GM23338 (cell line): Measurements from ENCODE around the gene S1PR3. TPM values are rescaled to one million over a fixed set of nuclear protein-coding genes. Genes with fewer than 3 reads are reported as not detected.

Experiments
- ATAC-seq: fragments of 200-7000 bp; cut with Tn5 transposase; 3 replicates; pipeline ENCODE4 v1.9.1; 2020
- DNase-seq: peaks from one replicate; pipeline ENCODE4 v3.0.0-alpha.2; 2015; ENCODE audit warnings: low spot score
- H2AFZ ChIP-seq: fragments of 200-600 bp; sonication (generic); 2 replicates; pipeline ENCODE4 v1.8.0; 2016; ENCODE audit warnings: antibody characterized with exemption, mild to moderate bottlenecking, moderate library complexity
- H3F3A ChIP-seq: fragments of 200-600 bp; sonication (generic); replicated peaks from 2 replicates; pipeline ENCODE4 v1.8.0; 2017; ENCODE audit warnings: antibody characterized with exemption, mixed run types, low read depth
- H3K27ac ChIP-seq: fragments of 200-600 bp; sonication (generic); 2 replicates; pipeline ENCODE4 v1.6.1; 2016; ENCODE audit warnings: low read depth
- H3K27me3 ChIP-seq: fragments of 200-600 bp; sonication (generic); 2 replicates; pipeline ENCODE4 v1.8.0; 2016; ENCODE audit warnings: mild to moderate bottlenecking, mixed run types, moderate library complexity; ENCODE audit not compliant: insufficient read depth
- H3K36me3 ChIP-seq: fragments of 200-600 bp; sonication (generic); 2 replicates; pipeline ENCODE4 v1.8.0; 2016; ENCODE audit warnings: mild to moderate bottlenecking; ENCODE audit not compliant: insufficient read depth
- H3K4me1 ChIP-seq: fragments of 200-600 bp; sonication (generic); 2 replicates; pipeline ENCODE4 v1.8.0; 2016; ENCODE audit warnings: mild to moderate bottlenecking, moderate library complexity; ENCODE audit not compliant: insufficient read depth
- H3K4me2 ChIP-seq: fragments of 200-600 bp; sonication (generic); 2 replicates; pipeline ENCODE4 v1.7.1; 2017; ENCODE audit warnings: mixed run types
- H3K4me3 ChIP-seq: fragments of 200-600 bp; sonication (generic); 2 replicates; pipeline ENCODE4 v1.6.1; 2016; ENCODE audit warnings: mixed run types
- H3K79me2 ChIP-seq: fragments of 200-600 bp; sonication (generic); replicated peaks from 2 replicates; pipeline ENCODE4 v1.8.0; 2017; ENCODE audit warnings: mild to moderate bottlenecking; ENCODE audit not compliant: insufficient read depth
- H3K9me2 ChIP-seq: fragments of 200-600 bp; sonication (generic); 2 replicates; pipeline ENCODE4 v1.8.0; 2017; ENCODE audit not compliant: insufficient read depth
- H4K20me1 ChIP-seq: fragments of 200-600 bp; sonication (generic); replicated peaks from 2 replicates; pipeline ENCODE4 v1.8.0; 2017; ENCODE audit warnings: mild to moderate bottlenecking; ENCODE audit not compliant: insufficient read depth
- H3K27ac Mint-ChIP-seq: 2 replicates; pipeline ENCODE4 v1.8.0; 2020; ENCODE audit warnings: inconsistent platforms, mild to moderate bottlenecking, moderate library complexity, mixed read lengths
- H3K27me3 Mint-ChIP-seq: 3 replicates; pipeline ENCODE4 v1.8.0; 2022; ENCODE audit warnings: low read depth, mild to moderate bottlenecking, moderate library complexity, mixed read lengths, inconsistent platforms; ENCODE audit not compliant: insufficient read depth, poor library complexity
- H3K36me3 Mint-ChIP-seq: 3 replicates; pipeline ENCODE4 v1.8.0; 2021; ENCODE audit warnings: low read depth, mild to moderate bottlenecking, inconsistent platforms, moderate library complexity, mixed read lengths
- H3K4me1 Mint-ChIP-seq: 3 replicates; pipeline ENCODE4 v1.8.0; 2020; ENCODE audit warnings: mild to moderate bottlenecking, inconsistent platforms, mixed read lengths
- H3K4me3 Mint-ChIP-seq: 3 replicates; pipeline ENCODE4 v1.8.0; 2021; ENCODE audit warnings: moderate library complexity, mild to moderate bottlenecking, inconsistent platforms, mixed read lengths
- H3K9me3 Mint-ChIP-seq: 3 replicates; pipeline ENCODE4 v1.8.0; 2020; ENCODE audit warnings: moderate library complexity, mild to moderate bottlenecking, inconsistent platforms, mixed read lengths
- EZH2phosphoT487 ChIP-seq: fragments of 200-600 bp; sonication (generic); IDR thresholded peaks from one replicate; pipeline ENCODE4 v1.8.1; 2018; ENCODE audit warnings: antibody characterized with exemption; ENCODE audit not compliant: unreplicated experiment
- POLR2AphosphoS5 ChIP-seq: IDR thresholded peaks from 2 replicates; pipeline ENCODE4 v1.6.1; 2016; ENCODE audit warnings: antibody characterized with exemption, low read depth
- REST ChIP-seq: IDR thresholded peaks from one replicate; pipeline ENCODE4 v1.6.1; 2018; ENCODE audit warnings: antibody characterized with exemption; ENCODE audit not compliant: unreplicated experiment
- ZNF331 ChIP-seq: fragments of 250-450 bp; sonication (Bioruptor Pico); IDR thresholded peaks from 2 replicates; pipeline ENCODE4 v1.5.0; 2020; ENCODE audit warnings: low read depth, mild to moderate bottlenecking, moderate library complexity
- ZNF462 ChIP-seq: fragments of 250-450 bp; sonication (Bioruptor Pico); IDR thresholded peaks from 2 replicates; pipeline ENCODE4 v1.5.0; 2020; ENCODE audit warnings: mild to moderate bottlenecking, moderate library complexity
- polyA plus RNA-seq: library from polyadenylated mRNA; unstranded; fragments of >200 nt; fragmentation: Nextera tagmentation; extraction: Ambion mirVana; gene quantifications from 2 replicates; pipeline ENCODE4 v1.2.1, GENCODE V29; 2016
- total RNA-seq: library from RNA; depleted of rRNA; stranded (reverse); fragments of >200 nt; shearing (Covaris generic); gene quantifications from 2 replicates; pipeline ENCODE4 v1.2.3, GENCODE V29; 2014

Gene S1PR3
- total and polyA plus RNA-seq, 2 experiments from 2014 or later: 2.1 to 7.6 TPM

GRCh38 chr9:89006267-89006666 is 15.0 kb downstream of the S1PR3 start (continued):
- TF ChIP-seq ZNF462 (CRISPR knock-in tag): no peak
- TF ChIP-seq EZH2phosphoT487: no peak

GRCh38 chr9:89006996-89007967 is 16.0 kb downstream of the S1PR3 start:
- Mint-ChIP-seq H3K4me1 (peaks cover 25% of the 10 kb centered on the region), H3K4me3 (no peak overlapping the region), H3K36me3 (no peaks in the 10 kb centered on the region; the same call in 2 of the 3 replicates), H3K27me3 (peaks cover 7% of the 10 kb centered on the region), H3K27ac (peak overlapping the region; percentile 12; the same call in 1 of the 2 replicates), H3K9me3 (no peaks in the 10 kb centered on the region)
- no peak for ATAC-seq
- 0 out of 2 replicates have a peak, but pooled peaks cover 5% of the 10 kb centered on the region for H4K20me1 ChIP-seq
- H3K79me2 ChIP-seq: no peaks in the 10 kb centered on the region
- peak overlapping the region; percentile 68; the same call in 1 of the 2 replicates for H3K4me2 ChIP-seq
- H3K27me3 ChIP-seq: no peaks in the 10 kb centered on the region
- no peak for DNase-seq
- H3K36me3 ChIP-seq: no peaks in the 10 kb centered on the region
- no peak overlapping the region for H3K27ac ChIP-seq
- H3K9me2 ChIP-seq: no peaks in the 10 kb centered on the region
- no peaks in the 10 kb centered on the region; the same call in 1 of the 2 replicates for H3F3A ChIP-seq
- peaks cover 14% of the 10 kb centered on the region for H3K4me1 ChIP-seq
- no peak overlapping the region for H2AFZ ChIP-seq
- H3K4me3 ChIP-seq: no peak overlapping the region
- TF ChIP-seq POLR2AphosphoS5: no peak
- no peak for TF ChIP-seq ZNF331 (CRISPR knock-in tag)
- TF ChIP-seq REST: no peak
